ENCODE data around the gene QSOX2. TPM values are rescaled to one million over a fixed set of nuclear protein-coding genes. Genes with fewer than 3 reads are reported as not detected.

QSOX2 gene
- total RNA-seq, 2 donors from 2014 or later = 21.5 to 25.1 TPM

- no peak overlapping the region for H3K4me3 Mint-ChIP-seq
Observed at GRCh38 chr9:136178773-136179075, 66.9 kb downstream of the QSOX2 start.

GRCh38 chr9:136178061-136178772, 67.4 kb downstream of the QSOX2 start:
- Mint-ChIP-seq H3K27ac (no peak overlapping the region), H3K9me3 (no peaks in the 10 kb centered on the region), H3K27me3 (ENCODE audit: low read depth) (no peaks in the 10 kb centered on the region), H3K36me3 (ENCODE audit: insufficient read depth in 2 of 2) (no peaks in the 10 kb centered on the region), H3K4me3 (no peak overlapping the region), H3K4me1 (ENCODE audit: low read depth) (no peaks in the 10 kb centered on the region)
- DNase-seq (no peak), ATAC-seq (replicated peaks in 1 of 2) (no peak)

More at GRCh38 chr9:136178773-136179075, 66.9 kb downstream of the QSOX2 start:
- Mint-ChIP-seq H3K27me3 (ENCODE audit: low read depth) (no peaks in the 10 kb centered on the region), H3K4me1 (ENCODE audit: low read depth) (no peaks in the 10 kb centered on the region), H3K9me3 (no peaks in the 10 kb centered on the region), H3K27ac (no peak overlapping the region), H3K36me3 (ENCODE audit: insufficient read depth in 2 of 2) (no peaks in the 10 kb centered on the region)
- DNase-seq (no peak), ATAC-seq (replicated peaks in 1 of 2) (no peak)

- no peaks in the 10 kb centered on the region for H3K36me3 Mint-ChIP-seq (ENCODE audit: insufficient read depth in 2 of 2)
- H3K4me1 Mint-ChIP-seq (ENCODE audit: low read depth) = no peaks in the 10 kb centered on the region
- H3K27me3 Mint-ChIP-seq (ENCODE audit: low read depth) = no peaks in the 10 kb centered on the region
- no peak overlapping the region for H3K4me3 Mint-ChIP-seq
- ATAC-seq (replicated peaks in 1 of 2) = no peak
- H3K27ac Mint-ChIP-seq = no peak overlapping the region
- no peak for DNase-seq
- H3K9me3 Mint-ChIP-seq = no peaks in the 10 kb centered on the region
Observed at GRCh38 chr9:136177224-136177623, 68.4 kb downstream of the QSOX2 start.

GRCh38 chr9:136175616-136176197, 69.9 kb downstream of the QSOX2 start:
- Mint-ChIP-seq H3K4me1 (ENCODE audit: low read depth) (no peaks in the 10 kb centered on the region), H3K36me3 (ENCODE audit: insufficient read depth in 2 of 2) (no peaks in the 10 kb centered on the region), H3K27ac (no peak overlapping the region), H3K27me3 (ENCODE audit: low read depth) (no peaks in the 10 kb centered on the region), H3K9me3 (no peaks in the 10 kb centered on the region), H3K4me3 (no peak overlapping the region)
- ATAC-seq (replicated peaks in 1 of 2) (no peak), DNase-seq (no peak)

GRCh38 chr9:136174779-136175615, 70.6 kb downstream of the QSOX2 start:
- no peaks in the 10 kb centered on the region for H3K9me3 Mint-ChIP-seq
- no peak for ATAC-seq (replicated peaks in 1 of 2)

GRCh38 chr9:136173648-136174290, 71.8 kb downstream of the QSOX2 start:
- Mint-ChIP-seq H3K27ac (no peak overlapping the region), H3K4me1 (ENCODE audit: low read depth) (no peaks in the 10 kb centered on the region), H3K27me3 (ENCODE audit: low read depth) (peaks cover 6% of the 10 kb centered on the region), H3K9me3 (no peaks in the 10 kb centered on the region), H3K4me3 (no peak overlapping the region), H3K36me3 (ENCODE audit: insufficient read depth in 2 of 2) (no peaks in the 10 kb centered on the region)
- DNase-seq (no peak), ATAC-seq (replicated peaks in 1 of 2) (no peak)

More at GRCh38 chr9:136174779-136175615, 70.6 kb downstream of the QSOX2 start:
- Mint-ChIP-seq H3K27ac (no peak overlapping the region), H3K4me1 (ENCODE audit: low read depth) (no peaks in the 10 kb centered on the region), H3K36me3 (ENCODE audit: insufficient read depth in 2 of 2) (no peaks in the 10 kb centered on the region), H3K27me3 (ENCODE audit: low read depth) (no peaks in the 10 kb centered on the region), H3K4me3 (no peak overlapping the region)
- DNase-seq = no peak

- H3K36me3 Mint-ChIP-seq (ENCODE audit: insufficient read depth in 2 of 2) = no peaks in the 10 kb centered on the region
- H3K27me3 Mint-ChIP-seq (ENCODE audit: low read depth) = peaks cover 6% of the 10 kb centered on the region
- no peaks in the 10 kb centered on the region for H3K9me3 Mint-ChIP-seq
- H3K4me3 Mint-ChIP-seq = no peak overlapping the region
- no peak for ATAC-seq (replicated peaks in 1 of 2)
- no peaks in the 10 kb centered on the region for H3K4me1 Mint-ChIP-seq (ENCODE audit: low read depth)
- DNase-seq = no peak
- no peak overlapping the region for H3K27ac Mint-ChIP-seq
Observed at GRCh38 chr9:136172412-136173079, 73.1 kb downstream of the QSOX2 start.

- Mint-ChIP-seq H3K4me3 (no peak overlapping the region), H3K27me3 (ENCODE audit: low read depth) (peaks cover 6% of the 10 kb centered on the region), H3K27ac (no peak overlapping the region), H3K36me3 (ENCODE audit: insufficient read depth in 2 of 2) (no peaks in the 10 kb centered on the region), H3K4me1 (ENCODE audit: low read depth) (no peaks in the 10 kb centered on the region), H3K9me3 (no peaks in the 10 kb centered on the region)
- ATAC-seq (replicated peaks in 1 of 2) = no peak
- no peak for DNase-seq
Observed at GRCh38 chr9:136171801-136172411, 73.7 kb downstream of the QSOX2 start.

- Mint-ChIP-seq H3K4me1 (ENCODE audit: low read depth) (no peaks in the 10 kb centered on the region), H3K4me3 (no peak overlapping the region), H3K27ac (no peak overlapping the region), H3K27me3 (ENCODE audit: low read depth) (peaks cover 6% of the 10 kb centered on the region), H3K9me3 (no peaks in the 10 kb centered on the region), H3K36me3 (ENCODE audit: insufficient read depth in 2 of 2) (no peaks in the 10 kb centered on the region)
- no peak for ATAC-seq (replicated peaks in 1 of 2)
- DNase-seq = no peak
Observed at GRCh38 chr9:136171009-136171800, 74.4 kb downstream of the QSOX2 start.

- Mint-ChIP-seq H3K36me3 (ENCODE audit: insufficient read depth in 2 of 2) (no peaks in the 10 kb centered on the region), H3K27ac (no peak overlapping the region), H3K27me3 (ENCODE audit: low read depth) (peaks cover 6% of the 10 kb centered on the region), H3K9me3 (no peaks in the 10 kb centered on the region), H3K4me1 (ENCODE audit: low read depth) (no peaks in the 10 kb centered on the region), H3K4me3 (no peak overlapping the region)
- DNase-seq (peak; percentile 64 to 74), ATAC-seq (replicated peaks in 1 of 2) (peak; percentile 79 to 84)
Observed at GRCh38 chr9:136170006-136170901, 75.4 kb downstream of the QSOX2 start.

GRCh38 chr9:136169495-136169894, 76.1 kb downstream of the QSOX2 start:
- ATAC-seq (replicated peaks in 1 of 2) = no peak
- peaks cover 6% of the 10 kb centered on the region for H3K27me3 Mint-ChIP-seq (ENCODE audit: low read depth)
- no peak overlapping the region for H3K27ac Mint-ChIP-seq
- no peaks in the 10 kb centered on the region for H3K9me3 Mint-ChIP-seq
- H3K4me1 Mint-ChIP-seq (ENCODE audit: low read depth) = no peaks in the 10 kb centered on the region
- no peaks in the 10 kb centered on the region for H3K36me3 Mint-ChIP-seq (ENCODE audit: insufficient read depth in 2 of 2)
- no peak for DNase-seq
- no peak overlapping the region for H3K4me3 Mint-ChIP-seq

Measured in activated T-cell treated with anti-CD3 and anti-CD28 coated beads, Interleukin-2, amount 50 U/mL, for 72 hours (primary cell).